Measurements from ENCODE around the gene LBHD2.

Gene LBHD2

GRCh38 chr14:103132381-103133209, 48.6 kb downstream of the LBHD2 start:
- no peak for DNase-seq (ENCODE audit: low spot score)

GRCh38 chr14:103133210-103134140, 49.5 kb downstream of the LBHD2 start:
- no peak for DNase-seq (ENCODE audit: low spot score)

GRCh38 chr14:103134405-103134804, 50.4 kb downstream of the LBHD2 start:
- DNase-seq (ENCODE audit: low spot score), result no peak

GRCh38 chr14:103134919-103135318, 50.9 kb downstream of the LBHD2 start:
- no peak for DNase-seq (ENCODE audit: low spot score)

- no peak for DNase-seq (ENCODE audit: low spot score)
Observed at GRCh38 chr14:103135333-103136260, 51.6 kb downstream of the LBHD2 start.

- no peak for DNase-seq (ENCODE audit: low spot score)
Observed at GRCh38 chr14:103136388-103137271, 52.6 kb downstream of the LBHD2 start.

GRCh38 chr14:103137689-103138300, 53.8 kb downstream of the LBHD2 start:
- no peak for DNase-seq (ENCODE audit: low spot score)

- DNase-seq (ENCODE audit: low spot score), result no peak
Observed at GRCh38 chr14:103138301-103139131, 54.5 kb downstream of the LBHD2 start.

- no peak for DNase-seq (ENCODE audit: low spot score)
Observed at GRCh38 chr14:103139132-103140025, 55.4 kb downstream of the LBHD2 start.
